ENCODE data around the gene KLHL13.

DNA sequence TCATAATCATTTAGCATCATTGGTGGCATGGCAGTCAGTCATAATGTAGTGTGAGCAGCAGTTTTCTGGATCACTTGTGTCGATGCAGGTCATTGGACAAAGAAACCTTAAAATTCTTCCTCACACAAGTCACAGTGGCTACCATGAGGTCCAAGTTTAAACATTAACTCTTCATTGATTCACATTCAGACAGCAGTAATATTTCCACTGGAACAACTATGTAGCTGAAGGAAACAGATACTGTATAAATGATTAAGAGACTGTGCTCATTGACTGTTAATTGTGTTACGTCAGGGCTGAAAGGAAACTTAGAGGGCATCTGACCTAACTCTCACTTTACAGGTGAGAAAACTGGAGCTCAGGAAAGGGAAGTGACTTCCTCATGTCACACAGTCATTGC lies 261.8 kb downstream of the KLHL13 start:
- no peak for TF ChIP-seq POLR2A (IDR thresholded peaks at IDR 0.05; ENCODE audit: low read length)
- no peak for TF ChIP-seq GATA1 (IDR thresholded peaks at IDR 0.05; ENCODE audit: low read depth, low read length)

All from erythroblast (primary cell).